GM12865 (cell line): Measurements from ENCODE around the gene MAP4K2.

ENCODE experiments used
- DNase-seq: peaks from one replicate; pipeline ENCODE4 v3.0.0; 2010; ENCODE audit warnings: low read depth
- H3K4me3 ChIP-seq: 2 replicates; pipeline ENCODE4 v1.5.1; 2011; ENCODE audit warnings: mild to moderate bottlenecking, low read depth, low read length, control low read depth
- TF ChIP-seq, protein P1 (sequence below): IDR thresholded peaks from 2 replicates; pipeline ENCODE4 v1.5.1; 2011; ENCODE audit warnings: low read length, control low read depth, low read depth, inconsistent platforms; ENCODE audit not compliant: insufficient read depth; ENCODE audit errors: missing control alignments

MAP4K2 gene

DNA sequence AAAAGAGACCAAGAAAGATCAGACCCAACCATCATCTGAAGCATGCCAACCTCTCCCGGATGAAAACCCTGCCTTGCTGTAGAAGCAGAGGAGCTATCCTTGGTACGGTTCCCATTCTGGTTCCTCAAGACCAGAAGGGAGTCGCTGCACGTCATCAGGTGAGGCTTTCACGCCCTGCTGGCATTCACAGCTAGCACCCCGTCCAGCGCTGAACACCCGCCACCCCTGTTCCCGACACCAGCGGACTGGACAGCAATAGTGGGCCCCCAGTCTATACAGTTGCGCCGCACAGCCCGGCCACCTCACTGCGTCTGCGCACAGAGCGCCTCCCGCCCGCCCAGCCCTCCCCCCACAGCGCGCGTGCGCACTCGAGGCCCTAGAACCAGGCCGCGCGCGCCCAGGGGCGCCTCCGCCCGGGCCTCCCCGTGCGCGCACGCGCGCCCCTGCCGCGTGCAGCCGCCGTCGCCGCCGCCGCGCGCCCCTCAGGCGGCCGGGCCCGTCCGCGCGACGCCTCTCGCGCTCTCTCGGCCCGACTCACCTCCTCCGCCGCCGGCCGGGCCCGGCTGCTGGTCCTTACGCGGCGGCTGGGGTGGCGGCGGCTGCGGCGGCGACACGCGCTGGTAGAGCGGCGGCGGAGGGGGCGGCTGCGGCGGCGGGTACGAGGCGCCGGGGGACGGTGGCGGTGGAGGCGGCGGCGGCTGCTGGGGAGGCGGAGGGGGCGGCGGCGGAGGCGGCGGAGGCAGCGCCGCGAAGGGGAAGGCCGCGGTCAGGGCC is 25.4 kb downstream of the MAP4K2 start:
- TF ChIP-seq, protein P1, sequence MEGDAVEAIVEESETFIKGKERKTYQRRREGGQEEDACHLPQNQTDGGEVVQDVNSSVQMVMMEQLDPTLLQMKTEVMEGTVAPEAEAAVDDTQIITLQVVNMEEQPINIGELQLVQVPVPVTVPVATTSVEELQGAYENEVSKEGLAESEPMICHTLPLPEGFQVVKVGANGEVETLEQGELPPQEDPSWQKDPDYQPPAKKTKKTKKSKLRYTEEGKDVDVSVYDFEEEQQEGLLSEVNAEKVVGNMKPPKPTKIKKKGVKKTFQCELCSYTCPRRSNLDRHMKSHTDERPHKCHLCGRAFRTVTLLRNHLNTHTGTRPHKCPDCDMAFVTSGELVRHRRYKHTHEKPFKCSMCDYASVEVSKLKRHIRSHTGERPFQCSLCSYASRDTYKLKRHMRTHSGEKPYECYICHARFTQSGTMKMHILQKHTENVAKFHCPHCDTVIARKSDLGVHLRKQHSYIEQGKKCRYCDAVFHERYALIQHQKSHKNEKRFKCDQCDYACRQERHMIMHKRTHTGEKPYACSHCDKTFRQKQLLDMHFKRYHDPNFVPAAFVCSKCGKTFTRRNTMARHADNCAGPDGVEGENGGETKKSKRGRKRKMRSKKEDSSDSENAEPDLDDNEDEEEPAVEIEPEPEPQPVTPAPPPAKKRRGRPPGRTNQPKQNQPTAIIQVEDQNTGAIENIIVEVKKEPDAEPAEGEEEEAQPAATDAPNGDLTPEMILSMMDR, result no peak
- H3K4me3 ChIP-seq, result peak overlapping the region; percentile 95
- DNase-seq, result peak; percentile 91

DNA sequence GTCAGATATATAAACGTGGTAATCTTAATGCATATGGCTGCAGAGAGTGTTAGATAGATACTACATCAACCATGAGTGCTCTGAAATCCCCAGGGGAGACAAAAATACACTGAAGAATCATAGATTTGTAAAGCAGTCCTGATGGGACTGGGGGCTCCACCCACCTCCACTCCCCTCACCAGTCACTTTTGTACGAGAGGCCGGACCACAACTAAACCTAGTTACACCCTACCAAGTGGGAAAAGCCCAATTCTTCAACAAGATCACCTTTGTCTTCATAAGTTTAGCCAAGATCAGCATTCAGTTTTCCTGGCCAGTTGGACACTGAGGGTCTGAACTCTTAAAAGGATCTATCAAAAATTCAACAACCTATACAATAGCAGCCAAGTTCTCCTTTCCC is 26.1 kb downstream of the MAP4K2 start:
- peak overlapping the region; percentile 95 for H3K4me3 ChIP-seq
- DNase-seq, result no peak
- TF ChIP-seq, protein P1, result no peak

DNA sequence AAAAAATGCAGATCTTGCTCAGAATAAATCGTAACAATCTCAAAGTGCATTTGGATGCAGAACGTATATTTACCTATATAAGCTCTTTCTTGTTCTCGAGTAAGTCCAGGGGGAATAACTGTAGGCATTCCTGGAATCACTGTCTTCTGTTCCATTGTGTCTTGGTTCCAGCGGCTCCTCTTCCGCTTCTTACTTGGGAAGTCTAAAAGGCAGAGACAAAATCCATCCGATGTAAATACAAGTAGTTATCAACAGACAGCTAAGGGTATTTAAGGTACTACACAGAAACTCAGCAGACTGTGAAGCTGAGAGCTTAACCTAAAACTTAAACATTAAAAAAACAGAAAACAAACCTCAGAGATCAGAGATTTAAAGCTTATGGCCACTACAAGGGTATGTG is 26.6 kb downstream of the MAP4K2 start:
- TF ChIP-seq, protein P1, result no peak
- DNase-seq, result no peak
- peak overlapping the region; percentile 95 for H3K4me3 ChIP-seq

DNA sequence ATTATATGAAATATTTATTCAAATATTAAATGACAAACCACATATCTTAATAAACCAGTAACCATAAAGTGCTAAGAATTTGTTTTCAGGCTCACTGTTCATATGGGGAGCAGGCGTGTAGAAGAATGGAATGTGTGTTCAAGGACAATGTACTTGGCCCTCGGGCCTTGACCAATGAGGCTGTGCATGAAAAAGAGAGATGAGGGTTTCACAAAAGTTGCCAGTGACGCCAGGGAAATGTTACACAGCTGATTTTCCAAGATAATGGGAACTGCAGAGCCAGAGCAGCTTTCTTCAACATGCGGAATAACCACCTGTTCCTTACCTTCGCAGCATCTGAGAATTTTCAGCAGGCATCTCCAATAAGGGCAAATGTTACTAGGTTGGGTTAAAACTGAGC is 28.9 kb downstream of the MAP4K2 start:
- TF ChIP-seq, protein P1, result no peak
- DNase-seq, result no peak
- H3K4me3 ChIP-seq, result no peak overlapping the region

DNA sequence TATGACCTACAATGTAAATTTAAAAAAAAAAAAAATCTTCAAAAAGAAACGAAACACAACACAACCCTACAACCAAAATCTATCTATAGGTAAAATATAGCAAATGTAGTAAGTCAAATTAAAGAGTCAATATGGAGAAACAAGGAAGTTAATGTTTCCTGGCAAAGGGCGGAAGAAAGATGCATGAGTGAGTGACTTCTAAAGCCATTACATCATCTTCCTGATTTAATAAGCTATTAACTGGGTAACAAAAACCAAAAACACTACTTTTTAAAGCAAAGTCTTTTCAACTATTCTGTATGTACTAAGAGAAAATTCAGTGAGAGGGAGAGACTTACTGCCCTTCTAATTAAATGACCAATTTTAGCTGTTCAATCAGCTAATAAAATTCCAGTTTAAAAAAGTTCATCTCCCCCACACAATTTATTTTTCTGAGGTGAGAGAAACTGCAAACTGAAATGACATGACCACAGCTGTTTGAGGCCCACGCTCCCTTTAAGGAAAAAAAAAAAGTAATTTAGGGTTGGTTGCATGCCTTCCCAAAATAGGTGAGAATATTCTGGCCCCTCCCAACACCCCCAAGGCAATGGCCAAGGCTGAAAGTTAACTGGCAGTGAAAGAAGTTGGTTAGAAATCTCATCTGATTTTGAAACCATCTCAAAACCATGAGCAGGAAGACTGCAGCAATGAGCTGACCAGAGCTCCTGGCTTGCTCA is 30.6 kb downstream of the MAP4K2 start:
- peak; percentile 63 for DNase-seq
- H3K4me3 ChIP-seq, result peak overlapping the region; percentile 6; the same call in 1 of the 2 replicates
- TF ChIP-seq, protein P1, result no peak

DNA sequence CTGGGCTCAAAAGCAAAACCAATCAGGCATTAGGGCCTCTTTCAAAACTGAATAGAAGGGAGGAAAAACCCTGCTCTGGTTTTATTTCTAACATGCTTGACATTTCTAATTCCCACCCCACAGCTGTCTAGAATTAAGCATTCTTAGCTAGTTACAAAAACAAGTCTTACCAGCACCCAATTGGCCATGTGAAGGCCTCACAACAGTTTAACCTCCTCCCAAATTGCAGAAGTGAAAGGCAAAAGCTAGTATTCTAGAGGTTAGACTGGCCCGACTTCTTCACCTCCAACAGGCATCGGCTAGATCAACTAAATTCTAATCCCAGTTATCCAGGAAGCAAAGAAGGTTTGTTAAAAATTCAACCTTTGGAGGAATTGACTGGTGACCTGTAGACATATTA is 31.2 kb downstream of the MAP4K2 start:
- TF ChIP-seq, protein P1, result no peak
- peak; percentile 61 for DNase-seq
- no peak overlapping the region for H3K4me3 ChIP-seq
